HTERT RPE-1 (cell line): Measurements from ENCODE around the gene TET3.

Source experiments
- in situ Hi-C: fragments of 300-500 bp; cut with MboI; formaldehyde crosslinking; loops from 4 replicates; pipeline ENCODE4 v1.14.3; 2020; ENCODE audit warnings: low sequenced_read_pairs

The TET3 gene

DNA sequence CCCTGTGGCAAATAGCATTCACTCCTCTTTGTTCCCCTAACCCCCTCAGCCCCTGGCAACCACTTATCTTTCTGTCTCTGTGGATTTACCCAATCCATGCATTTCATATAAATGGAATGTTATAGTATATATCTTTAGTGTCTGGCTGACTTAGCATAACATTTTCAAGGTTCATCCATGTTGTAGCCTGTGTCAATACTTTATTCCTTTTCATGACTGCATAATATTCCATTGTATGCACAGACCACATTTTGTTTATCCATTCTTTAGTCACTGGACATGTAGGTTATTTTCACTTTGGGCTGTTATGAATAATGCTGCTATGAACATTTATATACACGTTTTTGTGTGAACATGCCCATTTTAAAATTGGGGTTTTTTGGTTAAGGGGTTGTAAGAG is 42.8 kb downstream of the TET3 start:
- in situ Hi-C loops, result no loop called here

DNA sequence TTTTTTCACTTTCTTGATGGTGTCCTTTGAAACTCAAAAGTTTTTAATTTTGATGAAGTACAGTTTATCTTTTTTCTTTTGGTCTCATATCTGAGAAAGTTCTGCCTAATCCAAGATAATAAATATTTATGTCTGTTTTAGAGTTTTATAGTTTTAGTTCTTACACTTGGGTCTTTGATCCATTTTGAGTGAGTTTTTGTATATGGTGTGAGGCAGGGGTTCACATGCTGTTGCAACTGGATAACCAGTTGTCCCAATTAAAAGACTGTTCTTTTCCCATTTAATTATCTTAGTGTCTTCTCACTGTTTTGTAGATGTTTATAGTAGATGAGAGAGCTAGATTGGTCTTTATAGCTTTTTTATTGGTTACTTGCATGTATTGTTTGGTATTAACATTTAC is 43.6 kb downstream of the TET3 start:
- in situ Hi-C loops, result no loop called here

DNA sequence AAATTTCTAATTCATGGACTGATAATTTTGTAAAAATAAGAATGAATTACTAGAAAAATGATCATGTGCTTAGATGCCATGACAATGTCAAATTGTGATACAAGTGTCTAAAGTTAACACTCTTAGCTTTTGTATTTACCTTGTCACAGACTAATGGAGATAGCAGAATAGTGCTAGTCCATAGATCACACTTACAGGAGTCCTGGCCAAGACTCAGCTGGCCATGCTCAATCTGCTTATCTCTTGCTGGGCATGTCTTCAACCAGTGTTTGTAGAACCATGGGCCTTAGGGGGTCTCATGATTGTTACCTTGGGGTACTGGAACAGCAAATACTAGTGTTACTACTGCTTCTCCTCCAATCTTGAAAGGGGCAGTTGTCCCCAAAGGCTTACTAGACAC is 44.0 kb downstream of the TET3 start:
- in situ Hi-C loops, result no loop called here

DNA sequence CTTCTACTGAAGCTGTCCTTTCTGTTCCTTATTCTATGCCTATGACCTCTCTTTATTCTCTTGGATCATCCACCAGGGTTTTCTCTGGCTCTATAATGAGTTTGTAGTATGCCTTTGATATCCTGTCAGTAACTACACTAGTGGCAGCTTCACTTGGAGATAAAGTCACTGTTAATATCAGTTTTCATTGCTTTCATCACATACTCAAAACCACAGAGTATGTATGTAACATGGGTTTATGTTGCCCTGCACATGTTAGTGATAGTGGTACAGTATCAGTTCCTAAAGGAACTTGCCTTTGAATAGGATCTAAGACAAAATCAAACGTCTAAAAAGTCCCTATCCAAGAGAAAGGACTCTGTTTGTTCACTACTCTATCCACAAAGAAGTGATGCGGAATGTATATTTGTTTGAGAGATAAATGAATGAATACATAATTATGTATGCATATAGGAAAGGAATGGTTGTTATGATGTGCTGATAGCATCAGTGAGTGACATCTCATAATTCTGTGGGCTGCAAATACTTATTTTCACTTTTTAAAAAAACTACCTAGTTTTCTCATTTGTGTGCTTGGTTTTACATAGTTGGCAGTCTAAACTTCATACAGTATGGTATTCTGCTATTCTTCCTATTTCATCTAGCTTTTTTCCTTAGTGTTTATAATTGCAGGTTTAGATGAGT is 45.1 kb downstream of the TET3 start:
- in situ Hi-C loops, result no loop called here

DNA sequence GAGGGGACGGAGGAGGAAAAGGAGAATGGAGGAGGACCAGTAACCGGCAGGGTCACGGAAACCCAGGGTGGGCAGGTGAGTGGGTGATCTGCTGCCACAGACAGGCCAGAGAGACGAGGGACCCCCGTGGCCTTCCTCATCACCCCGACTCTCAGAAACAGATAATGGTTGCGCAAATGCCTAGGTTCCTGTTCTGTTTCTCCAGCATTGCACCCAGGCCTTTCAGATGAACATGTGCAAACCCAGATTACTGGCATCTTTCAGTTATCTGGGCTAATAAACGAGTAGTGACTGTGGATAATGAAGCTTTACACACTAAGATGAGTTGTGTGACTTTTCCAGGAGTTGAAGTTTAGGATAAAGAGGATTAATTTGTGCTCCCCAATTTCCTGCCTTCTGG is 46.5 kb downstream of the TET3 start:
- in situ Hi-C loops, result no loop called here

DNA sequence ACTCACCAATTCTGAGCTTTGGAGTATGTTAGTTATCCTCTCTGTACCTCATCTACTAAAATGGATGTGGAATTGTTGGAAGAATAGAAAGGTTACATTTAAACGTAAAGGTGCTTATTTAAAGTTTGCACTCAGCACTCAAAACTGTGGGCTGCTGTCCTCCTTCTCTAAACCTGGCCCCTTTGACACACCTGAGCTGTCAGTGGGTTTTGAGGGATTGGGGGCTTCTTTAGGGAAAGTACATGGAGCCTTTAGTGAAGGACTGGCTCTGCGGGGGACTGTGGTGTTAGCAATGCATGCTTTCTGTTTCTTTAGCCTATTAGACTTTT is 47.2 kb downstream of the TET3 start:
- in situ Hi-C loops, result no loop called here

DNA sequence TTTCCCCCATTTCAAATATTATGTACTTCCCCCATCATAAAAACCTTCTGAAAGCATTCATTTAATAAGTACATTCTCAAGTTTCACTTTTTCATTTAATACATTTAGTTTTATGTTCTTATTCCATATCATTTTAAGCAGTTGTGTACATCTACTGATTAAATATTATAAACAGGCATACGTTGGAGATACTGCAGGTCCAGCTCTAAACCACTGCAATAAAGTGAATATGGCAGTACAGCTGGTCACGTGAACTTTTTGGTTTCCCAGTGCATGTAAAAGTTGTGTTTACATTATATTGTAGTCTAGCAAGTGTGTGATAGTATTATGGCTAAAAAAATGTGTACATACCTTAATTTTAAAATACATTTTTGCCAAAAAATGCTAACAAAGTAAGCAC is 48.7 kb downstream of the TET3 start:
- in situ Hi-C loops, result no loop called here
